Endothelial cell (in vitro differentiated cells): ENCODE results near the gene PHB1. TPM values are rescaled to one million over a fixed set of nuclear protein-coding genes. Genes with fewer than 3 reads are reported as not detected.

Experiments used
- DNase-seq: peaks from one replicate; pipeline ENCODE4 v3.0.0; 2021; ENCODE audit warnings: low spot score
- H3K27ac Mint-ChIP-seq: one replicate; pipeline ENCODE4 v1.8.0; 2021; ENCODE audit warnings: mixed read lengths, inconsistent platforms; ENCODE audit not compliant: unreplicated experiment
- H3K27me3 Mint-ChIP-seq: one replicate; pipeline ENCODE4 v1.8.0; 2021; ENCODE audit warnings: mild to moderate bottlenecking, moderate library complexity, mixed read lengths, inconsistent platforms; ENCODE audit not compliant: unreplicated experiment
- H3K36me3 Mint-ChIP-seq: one replicate; pipeline ENCODE4 v1.8.0; 2021; ENCODE audit warnings: mild to moderate bottlenecking, low read depth, mixed read lengths, inconsistent platforms; ENCODE audit not compliant: unreplicated experiment
- H3K4me1 Mint-ChIP-seq: one replicate; pipeline ENCODE4 v1.8.0; 2021; ENCODE audit warnings: mild to moderate bottlenecking, mixed read lengths, inconsistent platforms; ENCODE audit not compliant: unreplicated experiment
- H3K4me3 Mint-ChIP-seq: one replicate; pipeline ENCODE4 v1.8.0; 2021; ENCODE audit warnings: mild to moderate bottlenecking, mixed read lengths, inconsistent platforms; ENCODE audit not compliant: unreplicated experiment
- H3K9me3 Mint-ChIP-seq: one replicate; pipeline ENCODE4 v1.8.0; 2021; ENCODE audit warnings: mixed read lengths, inconsistent platforms; ENCODE audit not compliant: unreplicated experiment
- CTCF ChIP-seq: fragments of 200-600 bp; sonication (generic); IDR thresholded peaks from one replicate; pipeline ENCODE4 v1.5.0; 2021; ENCODE audit warnings: antibody characterized with exemption; ENCODE audit not compliant: unreplicated experiment
- total RNA-seq: library from RNA; stranded (reverse); fragmentation: NEBNext Ultra II Directional; extraction: Animal tissue kit (Norgen Biotek cat#: 25700); gene quantifications from one replicate; pipeline ENCODE4 v1.2.1, GENCODE V29; 2021; ENCODE audit not compliant: unreplicated experiment

PHB1 gene
- total RNA-seq, 1 donor from 2014 or later, result 181 TPM

- H3K4me3 Mint-ChIP-seq, result no peak overlapping the region
- TF ChIP-seq CTCF, result no peak
- H3K36me3 Mint-ChIP-seq, result no peaks in the 10 kb centered on the region
- no peak overlapping the region for H3K27ac Mint-ChIP-seq
- H3K9me3 Mint-ChIP-seq, result no peaks in the 10 kb centered on the region
- H3K27me3 Mint-ChIP-seq, result peaks cover 9% of the 10 kb centered on the region
- no peak for DNase-seq
- H3K4me1 Mint-ChIP-seq, result peaks cover 9% of the 10 kb centered on the region
Measured at GRCh38 chr17:49440581-49440980, 25.9 kb upstream of the PHB1 start.

- no peak overlapping the region for H3K27ac Mint-ChIP-seq
- peaks cover 9% of the 10 kb centered on the region for H3K4me1 Mint-ChIP-seq
- no peak for DNase-seq
- no peak overlapping the region for H3K4me3 Mint-ChIP-seq
- no peak for TF ChIP-seq CTCF
- H3K36me3 Mint-ChIP-seq, result no peaks in the 10 kb centered on the region
- H3K27me3 Mint-ChIP-seq, result peaks cover 9% of the 10 kb centered on the region
- no peaks in the 10 kb centered on the region for H3K9me3 Mint-ChIP-seq
Measured at GRCh38 chr17:49439673-49440571, 25.2 kb upstream of the PHB1 start.

GRCh38 chr17:49439305-49439672 lies 24.6 kb upstream of the PHB1 start:
- Mint-ChIP-seq H3K36me3 (no peaks in the 10 kb centered on the region), H3K4me1 (peaks cover 9% of the 10 kb centered on the region), H3K27me3 (peaks cover 9% of the 10 kb centered on the region), H3K27ac (no peak overlapping the region), H3K4me3 (no peak overlapping the region), H3K9me3 (no peaks in the 10 kb centered on the region)
- TF ChIP-seq CTCF, result no peak
- no peak for DNase-seq

- H3K27me3 Mint-ChIP-seq, result peaks cover 9% of the 10 kb centered on the region
- no peaks in the 10 kb centered on the region for H3K36me3 Mint-ChIP-seq
- no peak for TF ChIP-seq CTCF
- peaks cover 9% of the 10 kb centered on the region for H3K4me1 Mint-ChIP-seq
- H3K9me3 Mint-ChIP-seq, result no peaks in the 10 kb centered on the region
- DNase-seq, result no peak
- no peak overlapping the region for H3K4me3 Mint-ChIP-seq
- no peak overlapping the region for H3K27ac Mint-ChIP-seq
Measured at GRCh38 chr17:49438436-49439278, 24.0 kb upstream of the PHB1 start.
